GM18907 (cell line): Measurements from ENCODE around the gene LYRM4.
A peak's percentile ranks its signal among the peaks of the same experiment; 100 is the strongest.

Source experiments
- ATAC-seq: cut with Tn5 transposase; IDR thresholded peaks from one replicate; pipeline ENCODE4 v1.9.1; 2021; ENCODE audit warnings: mild to moderate bottlenecking, moderate library complexity; ENCODE audit not compliant: unreplicated experiment

The LYRM4 gene

DNA sequence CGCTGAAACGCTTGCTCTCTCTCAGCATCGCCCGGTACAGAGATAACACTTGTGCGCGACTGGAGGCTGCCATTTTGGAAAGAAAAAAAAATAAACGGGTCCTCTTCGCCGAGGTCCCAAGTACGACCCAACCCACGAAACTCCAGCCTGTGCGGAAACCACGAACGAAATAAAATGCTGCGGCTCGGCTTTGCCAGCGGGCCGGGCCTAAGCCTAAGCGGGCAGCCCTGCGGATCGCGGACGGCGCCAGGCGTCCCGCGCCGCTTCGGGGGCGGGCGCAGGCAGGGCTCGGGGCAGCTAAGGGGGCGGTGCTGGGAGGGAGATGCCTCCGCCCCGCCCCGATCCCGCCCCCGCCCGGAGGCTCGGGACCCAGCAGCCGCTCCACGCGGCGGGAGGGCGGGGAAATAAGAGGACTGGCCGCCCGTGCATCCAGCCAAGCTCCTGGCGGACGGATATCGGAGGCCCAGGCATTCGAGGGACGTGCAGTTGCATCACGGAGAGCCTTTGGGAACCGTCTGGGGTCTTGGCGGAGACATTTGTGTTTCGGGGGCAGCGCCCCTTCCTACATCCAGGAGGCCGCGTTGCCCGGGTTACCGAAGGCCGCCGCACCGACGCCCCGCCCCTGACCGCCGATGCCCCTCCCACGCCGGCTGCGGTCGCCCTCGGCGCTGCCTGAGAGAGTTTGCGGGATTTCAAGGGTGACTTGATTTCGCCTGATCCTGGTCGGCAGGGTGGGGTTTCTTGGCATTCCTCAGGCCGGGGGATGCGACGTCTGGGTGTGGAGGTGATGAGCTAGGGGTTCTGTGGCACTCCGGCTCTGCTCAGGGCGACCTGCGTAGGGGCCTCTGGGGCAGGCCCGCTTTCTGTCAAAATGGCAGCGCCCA is at the start of gene LYRM4, which contains the start of gene FARS2:
Gene LYRM4, minus strand, starts transcription at position 290 of the 884 bp plus-strand sequence. Its CDS starts 217 bp downstream, at position 73.
Gene FARS2, plus strand, starts transcription at position 853 of the 884 bp plus-strand sequence.
- ATAC-seq: peak; percentile 83

DNA sequence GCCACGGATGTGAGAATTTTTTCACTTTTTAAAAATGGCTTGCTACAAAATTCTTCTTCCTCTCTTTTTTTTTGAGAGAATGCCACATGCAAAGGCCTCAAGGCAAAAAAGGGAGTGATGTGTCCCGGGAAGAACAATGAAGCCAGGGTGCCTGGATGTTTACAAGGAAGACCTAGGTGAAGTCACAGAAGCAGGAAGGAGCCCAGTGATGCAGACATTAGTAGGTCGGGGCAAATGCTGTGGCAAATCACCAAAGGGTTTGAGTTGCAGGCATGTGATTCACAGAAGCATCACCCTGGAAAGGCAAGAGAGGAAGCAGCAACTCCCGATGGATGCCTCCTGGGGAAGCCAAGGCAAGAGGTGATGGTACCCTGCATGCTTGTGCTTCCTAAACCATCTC is 47.3 kb upstream of the LYRM4 start:
- no peak for ATAC-seq

DNA sequence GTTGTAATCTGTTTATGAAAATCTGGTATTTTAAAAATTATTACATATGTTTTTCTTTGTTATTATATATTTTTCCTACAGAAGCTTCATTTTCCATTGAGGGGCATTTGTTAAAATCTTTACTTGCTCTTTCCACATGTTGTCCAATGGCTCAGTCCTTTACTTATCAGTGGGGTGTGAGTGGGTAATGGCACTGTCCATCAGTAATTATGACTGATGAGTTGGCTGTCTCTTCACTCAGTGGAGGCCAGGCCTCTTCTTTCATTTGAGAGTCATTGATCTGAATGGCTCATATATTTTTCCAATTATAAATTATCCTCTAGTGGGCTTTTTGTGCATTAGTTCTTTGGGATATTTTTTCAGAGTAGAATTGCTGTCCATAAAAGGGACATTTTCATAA is 46.3 kb upstream of the LYRM4 start:
- no peak for ATAC-seq

DNA sequence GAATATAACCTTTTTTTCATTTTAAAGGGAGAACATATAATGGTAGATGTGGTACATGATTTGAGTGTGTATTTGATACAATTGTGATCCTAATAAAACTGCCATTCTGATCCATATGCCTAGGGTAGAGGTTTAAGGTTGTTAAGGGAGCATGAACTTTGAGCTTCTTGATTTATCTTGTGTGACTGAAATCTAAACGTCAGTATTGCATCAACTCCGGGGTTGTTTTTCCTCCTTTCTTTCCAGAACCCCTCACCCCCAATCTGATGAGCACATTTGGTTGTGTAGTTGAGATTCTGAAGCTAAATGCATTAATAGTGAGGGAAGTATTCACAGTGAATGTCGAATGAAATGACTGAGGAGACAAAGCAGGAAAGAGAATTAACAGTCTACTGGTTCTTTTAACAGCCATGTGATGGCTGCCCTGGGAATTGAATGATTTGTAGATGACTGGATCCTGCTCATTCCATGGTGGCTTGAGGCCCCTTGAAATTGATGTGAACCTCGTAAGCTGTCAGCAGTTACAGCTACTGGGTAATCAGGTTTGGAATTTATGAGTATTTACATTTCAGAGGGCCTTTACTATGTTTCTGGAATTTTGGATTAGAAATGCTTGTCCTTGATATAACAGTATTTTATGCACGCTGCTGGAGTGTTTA is 45.3 kb upstream of the LYRM4 start:
- no peak for ATAC-seq

DNA sequence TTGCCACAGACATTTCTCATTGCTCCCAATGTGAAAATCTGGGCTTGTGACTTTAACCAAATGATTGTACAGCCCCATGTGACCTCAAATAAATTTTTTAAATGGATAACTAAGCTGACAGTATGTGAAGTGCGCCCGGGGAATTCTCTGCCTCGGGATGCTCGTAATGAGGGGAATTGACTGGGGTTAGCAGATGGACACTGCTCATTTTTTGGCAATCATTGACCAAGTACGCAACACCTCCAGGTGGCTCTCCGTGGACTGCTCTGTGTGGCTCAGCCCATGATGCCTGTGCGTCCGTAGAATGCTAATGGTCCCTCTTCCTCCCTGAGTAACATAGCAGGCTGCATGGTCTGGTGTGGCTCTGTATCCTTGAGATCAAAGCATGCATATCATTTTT is 42.9 kb upstream of the LYRM4 start:
- no peak for ATAC-seq

DNA sequence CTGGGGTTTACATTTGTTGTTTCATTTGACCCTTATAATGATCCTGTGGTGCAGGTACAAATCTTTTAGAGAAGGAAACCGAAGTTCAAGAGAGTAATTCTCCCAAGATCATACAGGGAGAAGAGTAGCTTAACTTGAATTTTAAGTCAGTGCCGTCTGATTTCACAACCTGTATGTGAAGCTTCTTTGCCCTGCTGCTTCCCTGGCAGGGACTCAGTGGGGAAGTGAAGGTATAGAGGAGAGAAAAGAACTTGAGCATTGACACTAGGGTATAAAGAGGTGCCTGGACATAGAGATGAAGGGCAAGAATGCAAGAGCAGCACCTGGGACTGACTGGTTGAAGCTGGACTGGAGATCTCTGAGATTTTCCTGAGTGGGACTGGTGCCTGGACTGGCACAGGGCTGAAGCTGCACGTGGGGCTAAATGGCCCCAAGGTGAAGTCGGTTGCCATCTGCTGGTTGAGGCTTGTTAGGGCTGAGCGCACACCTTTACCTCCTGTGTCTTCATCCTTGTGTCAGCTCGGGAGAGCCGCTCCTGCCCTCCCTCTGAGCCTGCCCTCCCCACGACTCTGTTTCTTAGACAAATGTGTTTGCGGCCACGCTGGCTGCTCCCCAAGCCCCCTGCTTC is 42.4 kb upstream of the LYRM4 start:
- peak; percentile 68 for ATAC-seq

DNA sequence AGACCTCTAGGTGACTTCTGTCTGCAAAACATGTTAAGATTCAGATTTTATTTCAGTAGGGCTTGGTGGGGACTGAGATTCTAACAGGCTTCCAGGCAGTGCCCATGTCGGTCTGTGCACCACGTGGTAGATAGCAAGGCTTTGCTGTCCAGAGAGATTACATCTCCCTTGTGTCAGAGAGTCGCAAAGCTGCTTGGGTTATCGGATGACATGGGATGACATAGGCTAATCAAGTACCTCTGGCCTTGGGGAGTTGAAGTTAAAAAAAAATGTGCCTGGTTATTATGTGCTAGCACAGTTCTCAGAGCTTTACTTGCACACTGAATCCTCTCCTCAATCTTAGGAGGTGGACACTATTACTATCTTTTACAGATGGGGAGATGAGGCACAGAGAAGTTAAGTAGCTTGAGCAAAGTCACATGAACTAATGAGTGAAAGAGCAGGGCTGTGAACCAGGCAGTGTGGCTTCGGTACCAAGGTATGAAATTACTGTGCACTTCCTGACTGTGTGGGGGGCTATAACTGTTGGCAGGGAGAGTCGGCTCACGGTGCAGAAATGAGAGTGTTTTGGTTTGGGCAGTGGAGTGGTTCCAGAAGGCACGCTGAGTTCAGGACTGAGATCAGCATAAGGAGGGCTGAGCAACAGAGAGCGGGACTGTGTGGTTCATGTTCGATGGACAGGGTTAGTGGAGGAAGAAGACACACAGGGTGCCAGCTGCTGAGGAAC is 41.6 kb upstream of the LYRM4 start:
- ATAC-seq: peak; percentile 95

DNA sequence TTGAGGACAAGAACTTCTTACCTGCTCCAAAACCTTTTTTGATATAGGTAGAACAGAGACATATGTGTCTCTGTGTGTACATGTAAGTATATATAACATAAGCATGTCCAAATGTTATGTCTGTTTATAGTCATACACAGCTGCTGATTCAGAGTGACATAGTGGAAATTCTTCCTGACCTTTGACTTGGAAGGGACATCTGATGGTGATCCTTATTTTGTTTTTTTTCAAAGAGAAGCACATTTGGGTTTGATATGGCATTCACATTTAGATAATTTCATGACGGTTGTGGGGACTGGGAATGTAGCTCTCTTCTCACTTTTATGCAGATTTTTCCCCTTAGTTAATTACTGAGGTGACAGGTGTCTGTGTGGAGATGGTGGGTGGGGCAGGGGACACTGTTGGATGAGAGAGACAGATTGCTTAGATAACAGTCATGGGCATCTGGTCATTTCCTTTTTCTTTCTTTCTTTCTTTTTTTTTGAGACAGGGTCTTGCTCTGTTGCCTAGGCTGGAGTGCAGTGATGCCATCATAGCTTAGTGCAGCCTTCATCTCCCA is 39.5 kb upstream of the LYRM4 start:
- ATAC-seq: no peak

DNA sequence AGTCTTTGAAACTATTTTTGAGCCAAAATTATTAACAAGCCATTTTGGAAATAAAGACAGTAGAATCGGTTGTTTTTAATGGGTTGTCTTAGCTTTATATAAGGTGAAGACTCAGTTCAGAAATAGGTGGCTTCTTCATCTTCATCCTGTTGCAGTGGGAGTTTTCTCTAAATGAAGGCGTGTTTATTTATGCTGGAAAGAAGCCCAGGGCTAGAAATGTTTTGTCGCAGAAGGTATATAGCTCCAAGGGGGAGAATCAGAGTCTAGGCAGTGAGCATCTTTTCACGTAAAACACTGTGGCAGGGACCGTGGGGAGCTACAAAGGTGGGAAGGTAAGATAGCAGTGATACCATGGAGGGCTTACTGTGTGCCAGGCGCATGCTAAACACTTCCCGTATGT is 34.9 kb upstream of the LYRM4 start:
- ATAC-seq: no peak

DNA sequence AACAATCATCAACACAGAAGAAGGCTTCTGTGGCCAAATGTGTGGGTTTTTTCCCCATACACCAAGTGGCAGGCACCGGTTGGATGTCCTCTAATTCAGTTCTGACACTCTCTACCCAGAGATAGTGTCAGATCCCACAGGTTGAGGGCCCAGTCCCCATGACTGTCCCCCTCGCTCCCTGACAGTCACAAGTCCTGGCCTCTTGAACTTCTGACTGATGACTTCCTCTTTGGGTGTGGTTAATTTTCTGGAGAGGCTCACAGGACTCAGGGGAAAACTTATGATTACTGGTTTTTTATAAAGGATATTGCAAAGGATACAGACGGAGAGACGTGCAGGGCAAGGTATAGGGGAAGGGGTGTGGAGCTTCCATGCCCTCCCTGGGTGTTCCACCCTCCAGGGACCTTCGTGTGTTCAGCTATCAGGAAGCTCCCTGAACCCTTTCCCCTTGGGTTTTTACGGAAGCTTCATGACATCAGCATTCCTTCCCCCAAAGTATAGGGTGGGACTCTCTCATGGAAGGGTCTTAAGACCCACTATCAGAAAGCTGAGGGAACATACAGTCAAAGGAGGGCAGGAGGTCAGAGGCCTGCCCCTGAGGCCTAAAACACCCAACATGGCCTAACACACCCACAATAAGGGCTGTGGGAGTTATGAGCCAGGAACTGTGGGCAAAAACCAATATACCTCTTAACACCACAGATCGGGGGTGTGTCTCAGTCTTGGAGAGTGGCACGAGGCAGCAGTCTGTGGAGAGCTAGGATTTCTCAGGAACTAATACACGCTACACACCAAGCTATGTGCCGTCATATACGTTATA is 33.9 kb upstream of the LYRM4 start:
- ATAC-seq: no peak

DNA sequence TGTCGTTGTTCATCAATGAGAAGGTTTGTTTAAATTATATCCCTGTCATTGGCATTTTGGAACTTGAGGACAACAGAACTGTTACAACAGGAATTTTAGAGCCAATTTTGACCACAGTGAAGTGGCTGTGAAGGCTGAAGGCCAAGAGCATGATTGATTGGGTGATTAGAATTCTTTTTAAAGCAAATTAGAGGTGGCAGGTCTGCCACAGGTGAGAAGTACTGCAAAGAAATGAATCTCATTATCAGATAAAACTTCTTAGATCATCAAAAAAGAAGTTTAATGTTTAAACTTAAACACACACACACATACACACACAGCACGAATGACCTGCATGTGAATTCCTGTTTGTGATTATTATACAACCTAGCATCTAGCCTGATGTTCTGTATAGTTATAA is 32.9 kb upstream of the LYRM4 start:
- no peak for ATAC-seq

DNA sequence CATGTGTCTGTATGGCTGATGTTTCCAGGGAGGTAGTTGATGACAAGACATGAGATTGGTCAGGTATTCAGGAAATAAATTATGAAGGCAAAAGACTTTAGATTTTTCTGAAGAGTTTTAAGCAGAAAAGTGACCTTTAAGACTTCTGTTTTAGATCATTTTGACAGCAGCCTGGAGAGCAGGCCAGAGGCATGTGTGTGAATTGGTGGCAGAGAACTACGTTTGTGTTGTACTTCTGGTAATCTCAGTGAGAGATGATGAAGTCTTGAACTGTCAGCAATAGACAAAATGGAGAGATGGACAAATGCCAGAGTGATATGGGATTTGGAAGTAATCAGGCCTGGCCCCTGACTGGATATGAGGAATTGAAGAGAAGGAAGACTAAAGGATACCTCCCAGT is 31.4 kb upstream of the LYRM4 start:
- ATAC-seq: no peak

DNA sequence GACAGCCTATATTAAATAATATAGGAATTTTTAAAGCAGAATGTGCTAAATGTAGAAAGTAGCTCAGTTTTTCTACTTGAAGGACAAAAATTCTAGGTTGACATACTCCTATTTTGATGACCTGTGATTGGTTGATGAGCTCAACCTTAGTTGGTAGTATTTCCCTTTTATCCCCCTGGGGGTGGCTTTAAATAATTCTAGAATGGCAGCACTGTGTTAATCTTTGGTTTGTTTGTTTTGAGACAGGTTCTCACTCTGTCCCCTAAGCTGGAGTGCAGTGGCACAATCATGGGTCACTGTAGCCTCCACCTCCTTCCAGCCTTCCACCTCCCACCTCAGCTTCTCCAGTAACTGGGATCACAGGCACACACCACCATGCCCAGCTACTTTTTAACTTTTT is 29.8 kb upstream of the LYRM4 start:
- no peak for ATAC-seq

DNA sequence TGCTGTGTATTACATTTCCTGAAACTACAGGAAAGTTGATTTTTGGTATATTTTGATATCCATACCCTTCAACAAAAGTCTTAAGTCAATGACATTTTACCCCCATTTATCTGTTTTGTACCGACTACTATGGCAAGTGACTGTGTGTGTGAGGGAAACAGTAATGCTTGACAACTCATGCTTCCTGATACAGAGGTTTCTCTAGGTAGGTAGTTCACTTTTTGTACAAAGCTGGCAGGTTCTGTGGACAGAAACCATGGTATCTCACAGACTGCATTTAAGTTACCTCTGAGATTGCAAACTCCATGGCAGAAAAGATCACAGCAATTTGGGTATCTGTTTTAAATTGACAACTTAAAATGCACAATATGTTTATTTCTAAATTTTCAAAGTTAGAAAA is 29.3 kb upstream of the LYRM4 start:
- no peak for ATAC-seq

DNA sequence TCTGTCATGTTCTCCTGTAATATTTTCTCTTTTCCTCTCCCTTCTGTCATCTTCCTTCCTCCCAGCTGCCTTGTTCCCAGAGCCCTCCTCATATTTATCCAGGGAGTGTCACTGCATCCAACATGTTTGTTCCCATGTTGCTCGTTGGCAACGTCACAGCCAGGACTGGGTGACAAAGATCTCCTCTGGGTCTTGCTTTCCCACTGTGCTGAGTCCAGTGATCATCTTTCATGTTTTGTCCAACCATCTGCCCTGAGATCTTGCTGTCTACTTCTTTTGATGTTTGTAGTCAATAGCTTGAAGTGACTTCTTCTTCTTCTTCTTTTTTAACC is 27.2 kb upstream of the LYRM4 start:
- ATAC-seq: no peak

DNA sequence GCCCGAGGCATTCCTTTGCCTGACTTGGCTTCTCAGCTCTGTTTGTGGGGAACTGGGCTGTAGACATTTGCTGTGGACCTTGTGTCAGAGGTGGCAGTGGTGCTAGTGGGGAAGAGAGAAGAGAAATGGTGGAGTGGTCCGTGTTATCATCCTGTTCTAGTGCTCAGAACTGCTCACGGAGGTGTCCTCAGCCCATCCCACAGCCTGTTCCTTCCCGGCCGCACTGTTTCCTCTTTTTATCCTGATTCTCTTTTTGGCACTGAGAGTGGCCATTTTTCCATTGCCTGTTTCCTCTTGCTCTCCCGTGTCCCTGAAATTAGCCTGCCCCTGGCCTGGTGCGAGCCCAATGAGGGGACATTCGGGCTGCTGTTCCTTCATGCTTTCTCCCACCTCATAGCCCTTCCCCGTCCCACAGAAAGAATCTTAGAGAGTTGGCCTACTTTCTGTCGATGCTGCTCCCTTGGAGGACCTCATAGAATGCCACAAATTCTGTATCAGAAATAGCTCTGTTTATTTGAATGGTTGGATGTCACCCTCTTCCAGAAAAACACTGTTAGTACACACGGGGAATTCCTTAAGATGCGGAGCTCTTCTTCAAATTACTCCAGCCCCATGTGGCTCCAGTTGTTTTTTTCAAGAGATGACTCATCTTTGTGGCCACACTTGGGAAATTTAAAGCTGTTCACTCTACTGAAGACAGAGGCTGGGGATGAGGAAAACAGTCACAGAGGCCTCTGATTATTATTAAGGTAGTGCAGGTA is 26.6 kb upstream of the LYRM4 start:
- ATAC-seq: no peak

DNA sequence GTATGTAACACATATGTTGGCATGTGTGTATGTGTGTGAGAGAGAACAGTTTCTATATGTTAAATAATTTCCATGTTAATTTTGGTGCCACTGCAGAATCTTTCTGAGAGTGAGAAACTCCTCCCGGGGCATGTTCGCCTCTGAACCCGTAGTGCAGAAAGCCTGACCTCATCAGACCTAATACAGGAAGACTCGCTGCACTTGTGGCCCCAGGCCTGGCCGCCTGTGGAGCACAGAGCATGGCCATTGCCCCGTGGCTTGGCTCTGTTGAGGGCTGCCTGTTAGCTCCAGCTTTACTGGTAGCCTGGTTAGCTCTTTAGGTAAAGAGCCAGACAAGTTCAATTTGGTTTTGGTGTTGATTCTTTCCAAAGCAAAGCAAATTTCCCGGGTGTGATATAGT is 26.0 kb upstream of the LYRM4 start:
- ATAC-seq: no peak

DNA sequence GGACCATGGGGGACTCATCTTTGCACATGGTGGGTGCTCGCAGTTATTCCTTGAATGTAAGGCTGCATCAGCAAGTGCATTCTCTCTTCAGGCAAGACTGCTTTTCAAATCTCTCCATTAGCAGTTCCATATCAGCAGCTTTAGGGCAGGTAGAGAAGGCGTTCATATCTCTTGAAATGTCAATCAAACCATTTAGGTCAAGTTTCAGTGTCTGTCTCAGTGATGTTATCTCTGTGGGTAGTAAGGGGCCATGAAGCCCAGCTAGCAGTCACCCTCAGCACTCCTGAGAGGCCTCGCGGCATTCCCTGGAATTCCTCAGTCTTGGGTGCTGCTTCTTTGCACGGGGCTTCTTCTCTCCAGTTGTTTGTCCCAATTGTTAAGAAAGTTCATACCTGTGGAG is 24.8 kb upstream of the LYRM4 start:
- no peak for ATAC-seq

DNA sequence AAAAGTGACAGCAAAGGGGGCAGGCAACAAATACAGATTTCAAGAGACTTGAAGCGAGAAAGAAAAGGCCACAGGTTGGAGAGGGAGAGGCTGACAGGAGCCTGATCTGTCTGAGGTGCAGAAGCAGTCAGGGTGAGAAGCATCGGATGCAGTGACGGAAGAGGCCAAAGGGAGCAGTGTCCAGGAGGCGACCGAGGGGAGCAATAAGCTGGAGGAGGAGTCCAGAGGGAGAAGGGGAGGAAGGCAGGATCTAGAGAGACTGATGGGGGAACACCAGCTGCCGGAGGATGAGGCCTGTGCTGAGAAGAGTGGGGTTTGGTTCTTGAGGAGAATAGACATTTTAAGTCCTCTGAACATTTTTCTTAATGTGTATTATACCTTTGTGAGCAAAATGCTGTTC is 24.3 kb upstream of the LYRM4 start:
- ATAC-seq: no peak
